IMR-90 (cell line): Measurements from ENCODE around the gene RCCD1. TPM values are rescaled to one million over a fixed set of nuclear protein-coding genes. Genes with fewer than 3 reads are reported as not detected.

Experiments used
- ATAC-seq: fragments of 200-7000 bp; cut with Tn5 transposase; 2 replicates; pipeline ENCODE4 v1.9.1; 2020; ENCODE audit warnings: low read depth, mild to moderate bottlenecking, moderate library complexity
- BruUV-seq: library from RNA; stranded (reverse); fragments of 400-500 nt; replicated peaks from 2 replicates; lab custom pipeline; 2021; lab: Mats Ljungman, UMichigan
- CTCF ChIA-PET: fragments of 300-600 bp; formaldehyde crosslinking; extraction: SDS; loops from one replicate; lab custom pipeline; 2021; ENCODE audit warnings: antibody characterized with exemption; lab: Yijun Ruan, JAX
- POLR2A ChIA-PET: fragments of 300-600 bp; sonication (Branson Sonifier 250); formaldehyde crosslinking; loops from one replicate; lab custom pipeline; 2022; ENCODE audit warnings: antibody characterized with exemption; ENCODE audit not compliant: unreplicated experiment; lab: Charles Lee
- DNase-seq: peaks from one replicate; pipeline ENCODE4 v3.0.0; 2013
- H2AFZ ChIP-seq: replicated peaks from 2 replicates; pipeline ENCODE3; 2013; ENCODE audit warnings: low read length, mild to moderate bottlenecking; ENCODE audit not compliant: poor library complexity
- H2AK5ac ChIP-seq: 2 replicates; pipeline ENCODE4 v1.6.1; 2013; ENCODE audit warnings: low read depth, low read length, inconsistent platforms
- H2AK9ac ChIP-seq: replicated peaks from 2 replicates; pipeline ENCODE3; 2013; ENCODE audit warnings: mild to moderate bottlenecking, low read depth, low read length, moderate library complexity; ENCODE audit not compliant: poor library complexity
- H2BK120ac ChIP-seq: 2 replicates; pipeline ENCODE4 v1.6.1; 2013; ENCODE audit warnings: low read depth, low read length, inconsistent platforms
- H2BK15ac ChIP-seq: 3 replicates; pipeline ENCODE4 v1.6.1; 2013; ENCODE audit warnings: low read depth, low read length, inconsistent platforms
- H2BK20ac ChIP-seq: 2 replicates; pipeline ENCODE4 v1.6.1; 2013; ENCODE audit warnings: low read depth, mild to moderate bottlenecking, inconsistent platforms, low read length, moderate library complexity
- H2BK5ac ChIP-seq: 2 replicates; pipeline ENCODE4 v1.6.1; 2013; ENCODE audit warnings: mild to moderate bottlenecking, low read depth, low read length, inconsistent platforms; ENCODE audit not compliant: poor library complexity, severe bottlenecking
- H3K14ac ChIP-seq: replicated peaks from 2 replicates; pipeline ENCODE4 v1.6.1; 2013; ENCODE audit warnings: low read depth, low read length, inconsistent platforms
- H3K18ac ChIP-seq: 2 replicates; pipeline ENCODE4 v1.6.1; 2013; ENCODE audit warnings: low read depth, low read length, control low read depth
- H3K23ac ChIP-seq: 2 replicates; pipeline ENCODE4 v1.6.1; 2013; ENCODE audit warnings: low read depth, low read length, inconsistent platforms
- H3K27ac ChIP-seq: 2 replicates; pipeline ENCODE4 v1.5.1; 2013; ENCODE audit warnings: mild to moderate bottlenecking, control low read depth, low read length; ENCODE audit not compliant: insufficient read depth
- H3K27me3 ChIP-seq: 2 replicates; pipeline ENCODE4 v1.6.1; 2013; ENCODE audit warnings: low read length; ENCODE audit not compliant: control insufficient read depth, insufficient read depth
- H3K36me3 ChIP-seq: 2 replicates; pipeline ENCODE4 v1.6.1; 2013; ENCODE audit warnings: low read length, mixed read lengths; ENCODE audit not compliant: control insufficient read depth, insufficient read depth
- H3K4ac ChIP-seq: 2 replicates; pipeline ENCODE4 v1.6.1; 2013; ENCODE audit warnings: low read depth, low read length, inconsistent platforms
- H3K4me1 ChIP-seq: 2 replicates; pipeline ENCODE4 v1.6.1; 2013; ENCODE audit warnings: low read length, mixed read lengths; ENCODE audit not compliant: control insufficient read depth, insufficient read depth
- H3K4me2 ChIP-seq: 2 replicates; pipeline ENCODE4 v1.6.1; 2013; ENCODE audit warnings: low read depth, mild to moderate bottlenecking, control low read depth, low read length, moderate library complexity
- H3K4me3 ChIP-seq: 2 replicates; pipeline ENCODE4 v1.5.1; 2013; ENCODE audit warnings: low read depth, mild to moderate bottlenecking, control low read depth, low read length, moderate library complexity; ENCODE audit not compliant: insufficient read depth
- H3K56ac ChIP-seq: 2 replicates; pipeline ENCODE4 v1.6.1; 2013; ENCODE audit warnings: low read length, inconsistent platforms; ENCODE audit not compliant: insufficient read depth; ENCODE audit errors: extremely low read depth
- H3K79me1 ChIP-seq, 2 experiments: 2 replicates each; pipeline ENCODE4 v1.6.1; 2013; ENCODE audit warnings: low read length in 2 of 2, inconsistent platforms in 1 of 2, low read depth in 1 of 2
- H3K9ac ChIP-seq: 2 replicates; pipeline ENCODE4 v1.6.1; 2013; ENCODE audit warnings: low read depth, low read length, control low read depth
- H3K9me1 ChIP-seq: 2 replicates; pipeline ENCODE4 v1.6.1; 2013; ENCODE audit warnings: low read length, inconsistent platforms; ENCODE audit not compliant: insufficient read depth
- H3K9me3 ChIP-seq: 2 replicates; pipeline ENCODE4 v1.6.1; 2013; ENCODE audit warnings: low read length; ENCODE audit not compliant: control insufficient read depth, insufficient read depth
- H4K20me1 ChIP-seq: 2 replicates; pipeline ENCODE4 v1.6.1; 2013; ENCODE audit warnings: low read length, inconsistent platforms; ENCODE audit not compliant: insufficient read depth
- H4K5ac ChIP-seq: 2 replicates; pipeline ENCODE4 v1.6.1; 2013; ENCODE audit warnings: mild to moderate bottlenecking, low read depth, low read length, control low read depth
- H4K8ac ChIP-seq, 2 experiments: 2 replicates each; pipeline ENCODE4 v1.6.1; 2013; ENCODE audit warnings: low read depth in 2 of 2, low read length in 2 of 2, control low read depth in 1 of 2, inconsistent platforms in 1 of 2
- H4K91ac ChIP-seq: 2 replicates; pipeline ENCODE4 v1.6.1; 2013; ENCODE audit warnings: low read depth, low read length, inconsistent platforms; ENCODE audit not compliant: insufficient read depth
- BHLHE40 ChIP-seq: fragments of 150-350 bp; IDR thresholded peaks from 2 replicates; pipeline ENCODE4 v1.6.1; 2016; ENCODE audit warnings: mild to moderate bottlenecking, low read depth, low read length
- CEBPB ChIP-seq: IDR thresholded peaks from 2 replicates; pipeline ENCODE4 v1.6.1; 2012; ENCODE audit warnings: low read depth, low read length, improper control_type of control experiment
- CHD1 ChIP-seq: IDR thresholded peaks from 2 replicates; pipeline ENCODE4 v1.6.1; 2012; ENCODE audit warnings: low read depth, low read length, improper control_type of control experiment
- FOS ChIP-seq: fragments of 150-350 bp; IDR thresholded peaks from 2 replicates; pipeline ENCODE4 v1.6.1; 2016; ENCODE audit warnings: low read depth, low read length
- MAFK ChIP-seq: IDR thresholded peaks from 2 replicates; pipeline ENCODE4 v1.6.1; 2012; ENCODE audit warnings: low read depth, low read length, improper control_type of control experiment
- MAZ ChIP-seq: IDR thresholded peaks from 2 replicates; pipeline ENCODE4 v1.6.1; 2012; ENCODE audit warnings: low read depth, mild to moderate bottlenecking, low read length, improper control_type of control experiment, moderate library complexity, borderline replicate concordance
- MXI1 ChIP-seq: IDR thresholded peaks from 2 replicates; pipeline ENCODE4 v1.6.1; 2012; ENCODE audit warnings: low read depth, mild to moderate bottlenecking, low read length, moderate library complexity, borderline replicate concordance
- NFE2L2 ChIP-seq: fragments of 150-350 bp; IDR thresholded peaks from 2 replicates; pipeline ENCODE4 v1.6.1; 2016; ENCODE audit warnings: low read depth, mild to moderate bottlenecking, low read length
- POLR2A ChIP-seq: IDR thresholded peaks from 2 replicates; pipeline ENCODE4 v1.6.1; 2012; ENCODE audit warnings: mild to moderate bottlenecking, low read depth, low read length
- RAD21 ChIP-seq: IDR thresholded peaks from 2 replicates; pipeline ENCODE4 v1.6.1; 2012; ENCODE audit warnings: low read length, improper control_type of control experiment
- RCOR1 ChIP-seq: IDR thresholded peaks from 2 replicates; pipeline ENCODE4 v1.6.1; 2012; ENCODE audit warnings: mild to moderate bottlenecking, low read length, improper control_type of control experiment; ENCODE audit not compliant: insufficient replicate concordance
- RFX5 ChIP-seq: IDR thresholded peaks from 2 replicates; pipeline ENCODE4 v1.8.0; 2012; ENCODE audit warnings: low read depth, mild to moderate bottlenecking, low read length, moderate library complexity
- SMC3 ChIP-seq: fragments of 150-350 bp; IDR thresholded peaks from 2 replicates; pipeline ENCODE4 v1.6.1; 2016; ENCODE audit warnings: low read depth, mild to moderate bottlenecking, antibody characterized with exemption, low read length, moderate library complexity
- WGBS, 2 experiments: methylation state at CpG; one replicate each; pipeline versions ENCODE4 v1.1.5 to v1.1.7; 2013; ENCODE audit warnings: missing lambda C conversion rate in 2 of 2; ENCODE audit not compliant: insufficient read length in 1 of 2; ENCODE audit errors: extremely low coverage in 2 of 2; 5-methylcytosine and 5-hydroxymethylcytosine counted together
- dilution Hi-C: fragments of 300-500 bp; cut with HindIII; formaldehyde crosslinking; loops from one replicate; pipeline ENCODE4 v1.14.3; 2018; ENCODE audit warnings: low sequenced_read_pairs; ENCODE audit not compliant: unreplicated experiment
- in situ Hi-C: fragments of 300-500 bp; cut with MboI; formaldehyde crosslinking; loops from 3 replicates; pipeline ENCODE4 v1.14.3; 2019; ENCODE audit warnings: low sequenced_read_pairs, inconsistent platforms, mixed read lengths
- intact Hi-C: fragments of 100-400 bp; cut with micrococcal nuclease; formaldehyde crosslinking; loops from 2 replicates; pipeline ENCODE4 v1.10.0; 2022
- polyA plus RNA-seq, 3 experiments: library from polyadenylated mRNA; depleted of rRNA; stranded (reverse); fragments of >200 nt; gene quantifications; 2 replicates each; pipeline ENCODE4 v1.2.3, GENCODE V29; 2012; ENCODE audit warnings: low replicate concordance in 1 of 3
- total RNA-seq: library from RNA; depleted of rRNA; stranded (reverse); fragments of >200 nt; gene quantifications from 2 replicates; pipeline ENCODE4 v1.2.3, GENCODE V29; 2012
- TF ChIP-seq, protein P1 (sequence below): fragments of 150-350 bp; IDR thresholded peaks from 2 replicates; pipeline ENCODE4 v1.6.1; 2017; ENCODE audit warnings: mild to moderate bottlenecking, antibody characterized with exemption, low read length, low read depth
- TF ChIP-seq, protein P2 (sequence below): fragments of 150-350 bp; IDR thresholded peaks from 2 replicates; pipeline ENCODE4 v1.6.1; 2016; ENCODE audit warnings: low read depth, mild to moderate bottlenecking, low read length, moderate library complexity, borderline replicate concordance
- TF ChIP-seq, protein P3 (sequence below): conservative IDR thresholded peaks from 2 replicates; pipeline ENCODE4 v1.5.1; 2012; ENCODE audit warnings: mild to moderate bottlenecking, low read depth, low read length, improper control_type of control experiment

The RCCD1 gene
- total and polyA plus RNA-seq, 2 of the 4 experiments (the other 2 are of a cell fraction), result 3.9 to 9.9 TPM

DNA sequence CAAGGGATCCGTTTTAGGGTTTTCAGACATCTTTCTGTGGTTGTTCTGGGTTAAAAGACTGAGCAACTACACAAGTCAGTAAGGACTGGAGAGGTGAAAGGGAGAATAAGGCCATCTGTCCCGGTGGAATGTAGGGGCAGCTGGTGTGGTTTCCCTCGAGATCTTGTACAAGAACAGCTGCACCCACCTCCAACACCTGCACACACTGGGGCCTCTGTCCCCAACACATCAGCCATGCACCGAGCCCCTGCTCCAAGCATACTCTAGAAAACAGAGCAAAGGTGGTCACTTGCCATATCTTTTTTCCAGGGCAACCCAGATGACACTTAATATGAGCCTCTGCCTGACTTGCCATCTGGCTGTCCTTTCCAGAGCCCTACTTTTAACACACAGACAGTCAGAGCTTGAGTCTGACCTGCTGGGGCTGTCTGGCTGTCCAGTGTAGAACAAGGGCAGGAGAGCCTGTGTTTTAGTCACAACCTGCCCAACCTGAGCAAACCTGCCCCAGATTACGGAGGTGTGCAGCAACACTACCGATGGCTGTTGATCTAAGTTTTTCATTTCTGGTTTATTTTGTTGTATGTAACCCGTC, 39.4 kb upstream of the RCCD1 start:
- ATAC-seq, result no peak
- 100% methylated on average over 1 of the region's 7 CpGs; no CpG with 5 or more reads in 1 of the 2 experiments for WGBS, 2 experiments
- H3K4ac ChIP-seq, result no peak overlapping the region
- H3K9ac ChIP-seq, result no peak overlapping the region
- no peak overlapping the region; the same call in 1 of the 2 replicates for H3K23ac ChIP-seq
- H3K9me1 ChIP-seq, result peaks cover 3% of the 10 kb centered on the region; the same call in 1 of the 2 replicates
- H2BK15ac ChIP-seq, result no peak overlapping the region
- no peaks in the 10 kb centered on the region for H3K79me1 ChIP-seq
- H3K36me3 ChIP-seq, result peaks cover 54% of the 10 kb centered on the region
- H2BK20ac ChIP-seq, result no peak overlapping the region
- in situ Hi-C loops, result no loop called here
- no TSS peak for BruUV-seq
- POLR2A ChIA-PET, result no interaction called here
- TF ChIP-seq MAFK (no peak), FOS (no peak), SMC3 (no peak), MXI1 (no peak), RCOR1 (no peak), RAD21 (no peak), RFX5 (no peak), BHLHE40 (no peak), POLR2A (no peak), NFE2L2 (no peak), CHD1 (no peak), CEBPB (no peak), MAZ (no peak)
- TF ChIP-seq, protein P1, sequence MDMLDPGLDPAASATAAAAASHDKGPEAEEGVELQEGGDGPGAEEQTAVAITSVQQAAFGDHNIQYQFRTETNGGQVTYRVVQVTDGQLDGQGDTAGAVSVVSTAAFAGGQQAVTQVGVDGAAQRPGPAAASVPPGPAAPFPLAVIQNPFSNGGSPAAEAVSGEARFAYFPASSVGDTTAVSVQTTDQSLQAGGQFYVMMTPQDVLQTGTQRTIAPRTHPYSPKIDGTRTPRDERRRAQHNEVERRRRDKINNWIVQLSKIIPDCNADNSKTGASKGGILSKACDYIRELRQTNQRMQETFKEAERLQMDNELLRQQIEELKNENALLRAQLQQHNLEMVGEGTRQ, result no peak
- TF ChIP-seq, protein P2, sequence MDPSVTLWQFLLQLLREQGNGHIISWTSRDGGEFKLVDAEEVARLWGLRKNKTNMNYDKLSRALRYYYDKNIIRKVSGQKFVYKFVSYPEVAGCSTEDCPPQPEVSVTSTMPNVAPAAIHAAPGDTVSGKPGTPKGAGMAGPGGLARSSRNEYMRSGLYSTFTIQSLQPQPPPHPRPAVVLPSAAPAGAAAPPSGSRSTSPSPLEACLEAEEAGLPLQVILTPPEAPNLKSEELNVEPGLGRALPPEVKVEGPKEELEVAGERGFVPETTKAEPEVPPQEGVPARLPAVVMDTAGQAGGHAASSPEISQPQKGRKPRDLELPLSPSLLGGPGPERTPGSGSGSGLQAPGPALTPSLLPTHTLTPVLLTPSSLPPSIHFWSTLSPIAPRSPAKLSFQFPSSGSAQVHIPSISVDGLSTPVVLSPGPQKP, result no peak
- TF ChIP-seq, protein P3, sequence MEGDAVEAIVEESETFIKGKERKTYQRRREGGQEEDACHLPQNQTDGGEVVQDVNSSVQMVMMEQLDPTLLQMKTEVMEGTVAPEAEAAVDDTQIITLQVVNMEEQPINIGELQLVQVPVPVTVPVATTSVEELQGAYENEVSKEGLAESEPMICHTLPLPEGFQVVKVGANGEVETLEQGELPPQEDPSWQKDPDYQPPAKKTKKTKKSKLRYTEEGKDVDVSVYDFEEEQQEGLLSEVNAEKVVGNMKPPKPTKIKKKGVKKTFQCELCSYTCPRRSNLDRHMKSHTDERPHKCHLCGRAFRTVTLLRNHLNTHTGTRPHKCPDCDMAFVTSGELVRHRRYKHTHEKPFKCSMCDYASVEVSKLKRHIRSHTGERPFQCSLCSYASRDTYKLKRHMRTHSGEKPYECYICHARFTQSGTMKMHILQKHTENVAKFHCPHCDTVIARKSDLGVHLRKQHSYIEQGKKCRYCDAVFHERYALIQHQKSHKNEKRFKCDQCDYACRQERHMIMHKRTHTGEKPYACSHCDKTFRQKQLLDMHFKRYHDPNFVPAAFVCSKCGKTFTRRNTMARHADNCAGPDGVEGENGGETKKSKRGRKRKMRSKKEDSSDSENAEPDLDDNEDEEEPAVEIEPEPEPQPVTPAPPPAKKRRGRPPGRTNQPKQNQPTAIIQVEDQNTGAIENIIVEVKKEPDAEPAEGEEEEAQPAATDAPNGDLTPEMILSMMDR, result no peak
- H3K4me2 ChIP-seq, result no peak overlapping the region
- peak overlapping the region; percentile 35 for H2AK5ac ChIP-seq
- no peak overlapping the region for H4K5ac ChIP-seq
- intact Hi-C loops, result no loop called here
- peak overlapping the region in 1 of 2 experiments; percentile 35; a peak in 1 of 4 replicates for H4K8ac ChIP-seq
- no peak overlapping the region for H4K91ac ChIP-seq
- H2BK5ac ChIP-seq, result no peak overlapping the region
- H3K4me1 ChIP-seq, result peaks cover 10% of the 10 kb centered on the region; the same call in 1 of the 2 replicates
- no peak overlapping the region; the same call in 1 of the 2 replicates for H3K14ac ChIP-seq
- CTCF ChIA-PET, result no interaction called here
- H3K4me3 ChIP-seq, result no peak overlapping the region
- peak overlapping the region; percentile 66 for H2AK9ac ChIP-seq
- H3K18ac ChIP-seq, result no peak overlapping the region
- no peaks in the 10 kb centered on the region for H3K9me3 ChIP-seq
- dilution Hi-C loops, result no loop called here
- no peak overlapping the region for H3K56ac ChIP-seq
- DNase-seq, result no peak
- H2AFZ ChIP-seq, result peak overlapping the region; percentile 48
- no peaks in the 10 kb centered on the region for H4K20me1 ChIP-seq
- H3K27ac ChIP-seq, result 0 out of 2 replicates have a peak overlapping the region, but pooled peaks have one; percentile 5
- no peak overlapping the region for H2BK120ac ChIP-seq
- H3K27me3 ChIP-seq, result no peaks in the 10 kb centered on the region
